Osteoblast (primary cell): ENCODE measurements around the gene CFAP45. TPM values are rescaled to one million over a fixed set of nuclear protein-coding genes. Genes with fewer than 3 reads are reported as not detected.
"Not testable (repeated sequence)": the region's sequence is repeated elsewhere in the genome, so short reads cannot be mapped to it uniquely, and the experiment has no call there.

ENCODE experiments used
- DNase-seq: peaks from one replicate; pipeline ENCODE4 v3.0.0; 2011; ENCODE audit warnings: low spot score, mixed read lengths; ENCODE audit not compliant: insufficient read length; ENCODE audit errors: missing footprints
- H2AFZ ChIP-seq: 2 replicates; pipeline ENCODE4 v1.6.0; 2011; ENCODE audit warnings: mild to moderate bottlenecking, low read length
- H3K27ac ChIP-seq: 2 replicates; pipeline ENCODE4 v1.5.1; 2011; ENCODE audit warnings: mild to moderate bottlenecking, low read depth, low read length, moderate library complexity
- H3K27me3 ChIP-seq: 2 replicates; pipeline ENCODE4 v1.6.0; 2012; ENCODE audit warnings: mild to moderate bottlenecking, control low read depth, inconsistent platforms, low read length, moderate library complexity; ENCODE audit not compliant: insufficient read depth
- H3K36me3 ChIP-seq: 2 replicates; pipeline ENCODE4 v1.5.1; 2011; ENCODE audit warnings: mild to moderate bottlenecking, low read length, control low read depth, moderate library complexity; ENCODE audit not compliant: insufficient read depth
- H3K4me1 ChIP-seq: 2 replicates; pipeline ENCODE4 v1.5.1; 2011; ENCODE audit warnings: mild to moderate bottlenecking, low read length, control low read depth, moderate library complexity; ENCODE audit not compliant: insufficient read depth
- H3K4me2 ChIP-seq: 2 replicates; pipeline ENCODE4 v1.6.0; 2011; ENCODE audit warnings: mild to moderate bottlenecking, low read length; ENCODE audit not compliant: insufficient read depth
- H3K4me3 ChIP-seq: fragments of 200-600 bp; sonication (generic); 3 replicates; pipeline ENCODE4 v1.5.1; 2012; ENCODE audit warnings: mild to moderate bottlenecking, low read length, inconsistent platforms; ENCODE audit not compliant: insufficient read depth
- H3K79me2 ChIP-seq: 2 replicates; pipeline ENCODE4 v1.6.0; 2012; ENCODE audit warnings: mild to moderate bottlenecking, low read length, control low read depth, inconsistent platforms; ENCODE audit not compliant: insufficient read depth
- H3K9me3 ChIP-seq: 2 replicates; pipeline ENCODE4 v1.5.1; 2011; ENCODE audit warnings: low read depth, low read length, control low read depth
- H4K20me1 ChIP-seq: 2 replicates; pipeline ENCODE4 v1.6.0; 2012; ENCODE audit warnings: mild to moderate bottlenecking, low read length, control low read depth; ENCODE audit not compliant: insufficient read depth
- total RNA-seq: library from RNA; depleted of rRNA; stranded (reverse); fragments of >200 nt; gene quantifications from 2 replicates; pipeline ENCODE4 v1.2.3, GENCODE V29; 2012
- TF ChIP-seq, protein P1 (sequence below): IDR thresholded peaks from 2 replicates; pipeline ENCODE4 v1.5.1; 2011; ENCODE audit warnings: mild to moderate bottlenecking, low read depth, low read length, moderate library complexity; ENCODE audit errors: extremely low read depth

The CFAP45 gene
- total RNA-seq, 1 donor, result 0.36 TPM

DNA sequence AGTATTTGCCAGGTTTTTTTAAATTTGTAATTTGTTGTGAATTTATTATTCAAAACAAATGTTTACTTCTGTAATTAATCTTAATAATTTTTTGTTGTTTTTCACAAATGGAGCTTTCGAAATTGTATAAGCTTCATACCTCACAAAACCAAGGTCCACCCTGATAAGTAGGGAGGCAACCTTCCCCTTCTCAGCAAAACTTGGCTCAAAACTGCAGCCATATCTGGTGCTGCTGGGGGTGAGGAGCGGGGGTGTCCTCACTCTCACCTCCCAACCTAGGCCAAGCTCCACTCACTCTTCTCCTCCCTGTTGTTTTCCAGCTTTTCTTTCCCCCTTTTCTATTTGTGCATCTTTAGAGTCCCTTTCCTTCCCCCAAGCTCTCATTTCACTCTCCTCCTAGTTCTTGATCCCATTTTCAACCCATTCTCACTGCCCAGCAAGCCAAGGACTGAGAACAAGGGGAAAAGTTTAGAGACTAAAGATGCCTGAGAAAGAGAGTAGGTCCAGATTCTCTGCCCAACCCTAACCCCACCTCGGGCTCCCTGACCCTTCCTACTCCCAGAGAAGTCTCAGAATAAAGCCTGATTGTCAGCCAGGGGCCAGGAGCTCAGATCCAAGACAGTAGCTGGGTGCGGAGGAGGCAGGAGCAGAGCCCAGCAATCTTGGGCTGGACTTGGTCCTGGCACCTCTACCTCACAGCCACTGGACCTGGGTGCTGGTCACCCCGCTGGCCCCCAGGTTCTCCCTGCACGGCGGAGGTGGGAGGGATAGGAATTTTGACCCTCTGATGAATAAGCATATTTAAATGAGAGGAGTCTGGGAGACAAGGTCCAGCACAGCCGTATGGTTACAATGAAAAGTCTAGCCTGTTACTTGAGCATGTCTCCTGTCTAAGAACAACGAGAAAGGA, 8.3 kb upstream of the CFAP45 start:
- TF ChIP-seq, protein P1, sequence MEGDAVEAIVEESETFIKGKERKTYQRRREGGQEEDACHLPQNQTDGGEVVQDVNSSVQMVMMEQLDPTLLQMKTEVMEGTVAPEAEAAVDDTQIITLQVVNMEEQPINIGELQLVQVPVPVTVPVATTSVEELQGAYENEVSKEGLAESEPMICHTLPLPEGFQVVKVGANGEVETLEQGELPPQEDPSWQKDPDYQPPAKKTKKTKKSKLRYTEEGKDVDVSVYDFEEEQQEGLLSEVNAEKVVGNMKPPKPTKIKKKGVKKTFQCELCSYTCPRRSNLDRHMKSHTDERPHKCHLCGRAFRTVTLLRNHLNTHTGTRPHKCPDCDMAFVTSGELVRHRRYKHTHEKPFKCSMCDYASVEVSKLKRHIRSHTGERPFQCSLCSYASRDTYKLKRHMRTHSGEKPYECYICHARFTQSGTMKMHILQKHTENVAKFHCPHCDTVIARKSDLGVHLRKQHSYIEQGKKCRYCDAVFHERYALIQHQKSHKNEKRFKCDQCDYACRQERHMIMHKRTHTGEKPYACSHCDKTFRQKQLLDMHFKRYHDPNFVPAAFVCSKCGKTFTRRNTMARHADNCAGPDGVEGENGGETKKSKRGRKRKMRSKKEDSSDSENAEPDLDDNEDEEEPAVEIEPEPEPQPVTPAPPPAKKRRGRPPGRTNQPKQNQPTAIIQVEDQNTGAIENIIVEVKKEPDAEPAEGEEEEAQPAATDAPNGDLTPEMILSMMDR, result no peak
- Histone ChIP-seq H4K20me1 (no peaks in the 10 kb centered on the region), H3K27ac (no peak overlapping the region), H3K4me1 (peaks cover 38% of the 10 kb centered on the region), H3K4me3 (no peak overlapping the region), H3K9me3 (no peaks in the 10 kb centered on the region), H3K4me2 (no peak overlapping the region), H2AFZ (no peak overlapping the region), H3K36me3 (no peaks in the 10 kb centered on the region), H3K79me2 (no peaks in the 10 kb centered on the region), H3K27me3 (no peaks in the 10 kb centered on the region)
- DNase-seq, result peak; percentile 25

DNA sequence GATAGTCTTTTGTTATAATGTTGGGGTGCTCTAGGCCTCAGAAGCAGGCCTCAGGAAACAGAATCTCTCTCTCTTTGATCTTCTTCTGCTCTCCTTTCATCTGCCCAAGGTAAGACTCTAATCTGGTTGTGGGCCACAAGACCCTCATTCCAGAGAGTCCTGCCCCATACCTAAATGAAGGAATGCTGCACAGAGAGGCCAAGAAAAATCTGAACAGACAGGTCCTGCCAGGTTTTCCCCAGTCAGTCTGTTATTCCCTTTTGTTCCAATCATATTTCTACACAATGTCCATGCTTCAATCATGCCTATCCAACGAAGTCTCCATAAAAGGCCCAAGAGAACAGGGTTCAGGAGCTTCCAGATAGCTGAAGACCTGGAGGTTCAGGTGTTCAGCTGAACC, 7.0 kb upstream of the CFAP45 start:
- Histone ChIP-seq H3K36me3 (no peaks in the 10 kb centered on the region), H2AFZ (no peak overlapping the region), H3K4me3 (no peak overlapping the region), H3K4me1 (peaks cover 29% of the 10 kb centered on the region), H3K79me2 (no peaks in the 10 kb centered on the region), H3K27ac (no peak overlapping the region), H3K27me3 (no peaks in the 10 kb centered on the region), H3K9me3 (no peaks in the 10 kb centered on the region), H4K20me1 (no peaks in the 10 kb centered on the region), H3K4me2 (no peak overlapping the region)
- DNase-seq, result no peak
- TF ChIP-seq, protein P1, result no peak

DNA sequence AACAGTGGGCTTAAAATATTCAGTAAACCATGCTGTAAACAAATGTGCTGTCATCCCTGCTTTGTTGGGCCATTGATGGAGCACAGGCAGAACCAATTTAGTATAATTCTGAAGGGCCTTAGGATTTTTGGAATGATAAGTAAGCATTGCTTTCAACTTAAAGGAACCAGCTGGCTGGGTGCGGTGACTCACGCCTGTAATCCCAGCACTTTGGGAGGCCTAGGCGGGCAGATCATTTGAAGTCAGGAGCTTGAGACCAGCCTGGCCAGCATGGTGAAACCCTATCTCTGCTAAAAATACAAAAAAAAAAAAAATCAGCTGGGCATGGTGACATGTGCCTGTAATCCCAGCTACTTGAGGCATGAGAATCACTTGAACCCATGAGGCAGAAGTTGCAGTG, 4.1 kb upstream of the CFAP45 start:
- not testable (repeated sequence) for H4K20me1 ChIP-seq, H3K9me3 ChIP-seq, H3K27ac ChIP-seq, H3K36me3 ChIP-seq, H3K27me3 ChIP-seq, H3K4me3 ChIP-seq, H3K79me2 ChIP-seq, H2AFZ ChIP-seq, H3K4me1 ChIP-seq, H3K4me2 ChIP-seq
- DNase-seq, result peak; percentile 44

DNA sequence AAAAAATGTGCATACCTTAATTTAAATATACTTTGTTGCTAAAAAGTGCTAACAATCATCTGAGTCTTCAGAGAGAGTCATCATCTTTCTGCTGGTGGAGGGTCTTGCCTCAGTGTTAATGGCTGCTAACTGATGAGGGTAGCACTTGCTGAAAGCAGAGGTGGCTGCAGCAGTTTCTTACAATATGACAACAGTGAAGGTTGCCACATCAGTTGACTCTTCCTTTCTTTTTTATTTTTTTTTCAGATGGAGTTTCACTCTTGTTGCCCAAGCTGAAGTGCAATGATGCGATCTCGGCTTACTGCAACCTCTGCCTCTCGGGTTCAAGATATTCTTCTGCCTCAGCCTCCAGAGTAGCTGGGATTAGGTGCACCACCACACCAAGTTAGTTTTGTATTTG, 2.6 kb upstream of the CFAP45 start:
- DNase-seq, result no peak
- no peaks in the 10 kb centered on the region for H4K20me1 ChIP-seq
- no peaks in the 10 kb centered on the region for H3K36me3 ChIP-seq
- TF ChIP-seq, protein P1, result no peak
- no peak overlapping the region for H3K4me2 ChIP-seq
- H3K27me3 ChIP-seq, result no peaks in the 10 kb centered on the region
- H3K4me3 ChIP-seq, result no peak overlapping the region
- no peaks in the 10 kb centered on the region for H3K9me3 ChIP-seq
- no peaks in the 10 kb centered on the region for H3K79me2 ChIP-seq
- H3K4me1 ChIP-seq, result peaks cover 9% of the 10 kb centered on the region
- H2AFZ ChIP-seq, result no peak overlapping the region
- no peak overlapping the region for H3K27ac ChIP-seq
